Natural killer cell (primary cell): ENCODE results near the gene TTC39C. TPM values are rescaled to one million over a fixed set of nuclear protein-coding genes. Genes with fewer than 3 reads are reported as not detected.

Source experiments
- ATAC-seq, 3 donors: fragments of 150-1000 bp in 2 of 3; fragments of 200-7000 bp in 1 of 3; cut with Tn5 transposase; 1 replicate in 1 of 3; 2 replicates in 2 of 3; pipeline ENCODE4 v1.10.0; 2021; ENCODE audit warnings: mild to moderate bottlenecking in 2 of 3, moderate library complexity in 2 of 3
- DNase-seq, 2 donors: peaks; one replicate each; pipeline versions ENCODE4 v3.0.0 to v3.0.0-alpha.2; 2013 to 2021; ENCODE audit warnings: mixed read lengths in 1 of 2
- H3K27ac ChIP-seq: one replicate; pipeline ENCODE4 v1.5.1; 2013; ENCODE audit warnings: mild to moderate bottlenecking, low read length
- H3K27me3 ChIP-seq: one replicate; pipeline ENCODE4 v1.6.1; 2013; ENCODE audit warnings: low read length; ENCODE audit not compliant: control insufficient read depth, insufficient read depth
- H3K36me3 ChIP-seq: one replicate; pipeline ENCODE4 v1.6.1; 2013; ENCODE audit warnings: low read length; ENCODE audit not compliant: control insufficient read depth, insufficient read depth
- H3K4me1 ChIP-seq: one replicate; pipeline ENCODE4 v1.6.1; 2013; ENCODE audit warnings: low read length; ENCODE audit not compliant: control insufficient read depth, insufficient read depth
- H3K4me3 ChIP-seq: one replicate; pipeline ENCODE4 v1.5.1; 2013; ENCODE audit warnings: low read length
- H3K9me3 ChIP-seq: one replicate; pipeline ENCODE4 v1.6.1; 2013; ENCODE audit warnings: low read length; ENCODE audit not compliant: control insufficient read depth, insufficient read depth
- H3K27ac Mint-ChIP-seq, 2 donors: one replicate each; pipeline ENCODE4 v1.8.0; 2022; ENCODE audit warnings: mild to moderate bottlenecking in 2 of 2, mixed read lengths in 2 of 2, moderate library complexity in 1 of 2
- H3K27me3 Mint-ChIP-seq, 2 donors: one replicate each; pipeline ENCODE4 v1.8.0; 2022; ENCODE audit warnings: low read depth in 2 of 2, mixed read lengths in 2 of 2
- H3K36me3 Mint-ChIP-seq: one replicate; pipeline ENCODE4 v1.8.0; 2022; ENCODE audit warnings: mixed read lengths
- H3K4me1 Mint-ChIP-seq, 2 donors: one replicate each; pipeline ENCODE4 v1.8.0; 2022; ENCODE audit warnings: mixed read lengths in 2 of 2
- H3K4me3 Mint-ChIP-seq: one replicate; pipeline ENCODE4 v1.8.0; 2022; ENCODE audit warnings: mild to moderate bottlenecking, moderate library complexity, mixed read lengths
- H3K9me3 Mint-ChIP-seq, 2 donors: one replicate each; pipeline ENCODE4 v1.8.0; 2022; ENCODE audit warnings: mixed read lengths in 2 of 2
- CTCF ChIP-seq: fragments of 200-600 bp; IDR thresholded peaks from one replicate; pipeline ENCODE4 v1.8.0; 2022; ENCODE audit warnings: antibody characterized with exemption
- WGBS: methylation state at CpG from one replicate; pipeline ENCODE4 v1.1.7; 2013; ENCODE audit warnings: missing lambda C conversion rate; ENCODE audit not compliant: insufficient coverage; 5-methylcytosine and 5-hydroxymethylcytosine counted together
- intact Hi-C: fragments of 100-400 bp; cut with micrococcal nuclease; formaldehyde crosslinking; loops from one replicate; pipeline ENCODE4 v1.14.2; 2022
- total RNA-seq, 4 donors: library from RNA; stranded (reverse); fragments of 120-200 nt in 1 of 4; gene quantifications; one replicate each; pipeline versions ENCODE4 v1.2.3 to v1.2.4, GENCODE V29; 2013 to 2022

TTC39C gene
- total RNA-seq, 3 donors from 2014 or later (not counting 1 experiment from before 2014, with no cell fraction given): 39.0 to 61.5 (median 44.3) TPM

GRCh38 chr18:23983112-23983511 lies 31.4 kb upstream of the TTC39C start:
- Mint-ChIP-seq H3K4me3 (no peak overlapping the region), H3K27ac (no peak overlapping the region), H3K9me3 (no peaks in the 10 kb centered on the region), H3K27me3 (peaks cover 9 to 12% of the 10 kb centered on the region in 2 donors), H3K4me1 (peaks cover 3% of the 10 kb centered on the region in 2 donors), H3K36me3 (no peaks in the 10 kb centered on the region)
- intact Hi-C loops: no loop called here
- H3K9me3 ChIP-seq: no peaks in the 10 kb centered on the region
- TF ChIP-seq CTCF: no peak
- DNase-seq (no peak), ATAC-seq (no peak)
- H3K4me3 ChIP-seq: no peak overlapping the region
- no peak overlapping the region for H3K27ac ChIP-seq
- peaks cover 3% of the 10 kb centered on the region for H3K4me1 ChIP-seq
- H3K36me3 ChIP-seq: no peaks in the 10 kb centered on the region
- H3K27me3 ChIP-seq: no peaks in the 10 kb centered on the region
- 74% methylated on average over 3 of the region's 3 CpGs for WGBS

- Mint-ChIP-seq H3K27me3 (peaks cover 3 to 11% of the 10 kb centered on the region in 2 donors), H3K4me1 (peaks cover 4 to 5% of the 10 kb centered on the region in 2 donors), H3K9me3 (no peaks in the 10 kb centered on the region), H3K4me3 (no peak overlapping the region), H3K36me3 (no peaks in the 10 kb centered on the region), H3K27ac (no peak overlapping the region)
- H3K4me3 ChIP-seq: no peak overlapping the region
- H3K9me3 ChIP-seq: no peaks in the 10 kb centered on the region
- intact Hi-C loops: no loop called here
- TF ChIP-seq CTCF: no peak
- H3K36me3 ChIP-seq: no peaks in the 10 kb centered on the region
- H3K4me1 ChIP-seq: no peaks in the 10 kb centered on the region
- H3K27me3 ChIP-seq: no peaks in the 10 kb centered on the region
- DNase-seq (no peak), ATAC-seq (no peak)
- no peak overlapping the region for H3K27ac ChIP-seq
Observed at GRCh38 chr18:23986600-23987359, 27.8 kb upstream of the TTC39C start.

GRCh38 chr18:23990474-23991410 lies 23.8 kb upstream of the TTC39C start:
- Histone ChIP-seq H3K36me3 (no peaks in the 10 kb centered on the region), H3K4me1 (peaks cover 14% of the 10 kb centered on the region)
- 92% methylated on average over 3 of the region's 6 CpGs for WGBS

More at GRCh38 chr18:23990474-23991410, 23.8 kb upstream of the TTC39C start:
- H3K27me3 ChIP-seq: no peaks in the 10 kb centered on the region
- H3K4me3 ChIP-seq: no peak overlapping the region
- Mint-ChIP-seq H3K4me3 (no peak overlapping the region), H3K9me3 (no peaks in the 10 kb centered on the region), H3K36me3 (no peaks in the 10 kb centered on the region), H3K27me3 (peaks cover 0 to 3% of the 10 kb centered on the region in 2 donors), H3K27ac (peak overlapping the region in 1 of 2 donors; percentile 53), H3K4me1 (peaks cover 26 to 28% of the 10 kb centered on the region in 2 donors)
- ATAC-seq (no peak), DNase-seq (no peak)
- no peak for TF ChIP-seq CTCF
- H3K9me3 ChIP-seq: no peaks in the 10 kb centered on the region
- H3K27ac ChIP-seq: no peak overlapping the region
- intact Hi-C loops: no loop called here
